T-cell (primary cell): ENCODE measurements around the gene ADGRG1. TPM values are rescaled to one million over a fixed set of nuclear protein-coding genes. Genes with fewer than 3 reads are reported as not detected.

Experiments
- ATAC-seq, 4 experiments: fragments of 200-7000 bp in 3 of 4; fragments of 150-1000 bp in 1 of 4; cut with Tn5 transposase; replicated peaks in 1 of 4; 1 replicate in 3 of 4; 2 replicates in 1 of 4; pipeline ENCODE4 v1.10.0; 2021; ENCODE audit warnings: moderate library complexity in 3 of 4, mild to moderate bottlenecking in 2 of 4, moderate number of reproducible peaks in 1 of 4
- CTCF ChIA-PET, 2 donors: fragments of 300-600 bp; sonication (Branson Sonifier 250); formaldehyde crosslinking; loops; one replicate each; lab custom pipeline; 2022; ENCODE audit warnings: antibody characterized with exemption in 2 of 2; lab: Charles Lee
- POLR2A ChIA-PET, 2 donors: fragments of 300-600 bp; sonication (Branson Sonifier 250); formaldehyde crosslinking; loops; one replicate each; lab custom pipeline; 2022; ENCODE audit warnings: antibody characterized with exemption in 2 of 2; lab: Charles Lee
- DNase-seq, 35 experiments: peaks; one replicate each; pipeline versions ENCODE4 v3.0.0 to v3.0.0-alpha.2; 2013 to 2023
- H3K27ac ChIP-seq: one replicate; pipeline ENCODE4 v1.5.1; 2013; ENCODE audit warnings: low read length
- H3K27me3 ChIP-seq, 2 experiments: replicated peaks in 1 of 2; 1 replicate in 1 of 2; 2 replicates in 1 of 2; pipeline versions ENCODE4 v1.6.1 to v1.7.0; 2013; ENCODE audit warnings: low read length in 1 of 2, mixed read lengths in 1 of 2; ENCODE audit not compliant: control insufficient read depth in 2 of 2, insufficient read depth in 2 of 2; ENCODE audit errors: extremely low read depth in 1 of 2
- H3K36me3 ChIP-seq, 2 donors: 1 replicate in 1 of 2; 2 replicates in 1 of 2; pipeline versions ENCODE4 v1.6.1 to v1.7.0; 2013; ENCODE audit warnings: low read length in 1 of 2; ENCODE audit not compliant: control insufficient read depth in 2 of 2, insufficient read depth in 1 of 2; ENCODE audit errors: extremely low read depth in 1 of 2
- H3K4me1 ChIP-seq, 2 experiments: 1 replicate in 1 of 2; 2 replicates in 1 of 2; pipeline versions ENCODE4 v1.6.1 to v1.7.0; 2013; ENCODE audit warnings: low read length in 2 of 2, mixed read lengths in 1 of 2; ENCODE audit not compliant: insufficient read depth in 2 of 2, control insufficient read depth in 1 of 2; ENCODE audit errors: extremely low read depth in 1 of 2
- H3K4me3 ChIP-seq, 2 donors: 1 replicate in 1 of 2; 2 replicates in 1 of 2; pipeline versions ENCODE4 v1.5.1 to v1.7.0; 2013; ENCODE audit warnings: mild to moderate bottlenecking in 2 of 2, low read length in 1 of 2, moderate library complexity in 1 of 2; ENCODE audit not compliant: control insufficient read depth in 1 of 2; ENCODE audit errors: extremely low read depth in 1 of 2
- H3K9me3 ChIP-seq: 2 replicates; pipeline ENCODE4 v1.7.0; 2013
- H3K27ac Mint-ChIP-seq, 2 donors: one replicate each; pipeline ENCODE4 v1.8.0; 2020 to 2021; ENCODE audit warnings: mild to moderate bottlenecking in 2 of 2, mixed read lengths in 2 of 2
- H3K27me3 Mint-ChIP-seq, 2 donors: one replicate each; pipeline ENCODE4 v1.8.0; 2021 to 2022; ENCODE audit warnings: mixed read lengths in 2 of 2
- H3K36me3 Mint-ChIP-seq: one replicate; pipeline ENCODE4 v1.8.0; 2021; ENCODE audit warnings: mixed read lengths
- H3K4me1 Mint-ChIP-seq, 3 donors: one replicate each; pipeline ENCODE4 v1.8.0; 2020 to 2022; ENCODE audit warnings: mixed read lengths in 3 of 3, mild to moderate bottlenecking in 1 of 3
- H3K4me3 Mint-ChIP-seq, 3 donors: one replicate each; pipeline ENCODE4 v1.8.0; 2020 to 2022; ENCODE audit warnings: mild to moderate bottlenecking in 3 of 3, mixed read lengths in 3 of 3, moderate library complexity in 3 of 3
- H3K9me3 Mint-ChIP-seq, 3 donors: one replicate each; pipeline ENCODE4 v1.8.0; 2020 to 2022; ENCODE audit warnings: mixed read lengths in 3 of 3
- WGBS: methylation state at CpG from one replicate; pipeline ENCODE4 v1.1.5; 2013; ENCODE audit warnings: missing lambda C conversion rate; ENCODE audit not compliant: insufficient coverage; 5-methylcytosine and 5-hydroxymethylcytosine counted together
- total RNA-seq, 35 experiments: library from RNA in 6 of 35; stranded (reverse) in 6 of 35; fragments of 120-200 nt in 1 of 35; gene quantifications; one replicate each; pipeline versions ENCODE4 v1.2.1 to v1.2.4 and lab custom pipeline; 2013 to 2026

ADGRG1 gene
- total RNA-seq, 5 donors from 2014 or later (not counting 1 experiment from before 2014, with no cell fraction given): 7.8 to 91.7 (median 11.7) TPM

DNA sequence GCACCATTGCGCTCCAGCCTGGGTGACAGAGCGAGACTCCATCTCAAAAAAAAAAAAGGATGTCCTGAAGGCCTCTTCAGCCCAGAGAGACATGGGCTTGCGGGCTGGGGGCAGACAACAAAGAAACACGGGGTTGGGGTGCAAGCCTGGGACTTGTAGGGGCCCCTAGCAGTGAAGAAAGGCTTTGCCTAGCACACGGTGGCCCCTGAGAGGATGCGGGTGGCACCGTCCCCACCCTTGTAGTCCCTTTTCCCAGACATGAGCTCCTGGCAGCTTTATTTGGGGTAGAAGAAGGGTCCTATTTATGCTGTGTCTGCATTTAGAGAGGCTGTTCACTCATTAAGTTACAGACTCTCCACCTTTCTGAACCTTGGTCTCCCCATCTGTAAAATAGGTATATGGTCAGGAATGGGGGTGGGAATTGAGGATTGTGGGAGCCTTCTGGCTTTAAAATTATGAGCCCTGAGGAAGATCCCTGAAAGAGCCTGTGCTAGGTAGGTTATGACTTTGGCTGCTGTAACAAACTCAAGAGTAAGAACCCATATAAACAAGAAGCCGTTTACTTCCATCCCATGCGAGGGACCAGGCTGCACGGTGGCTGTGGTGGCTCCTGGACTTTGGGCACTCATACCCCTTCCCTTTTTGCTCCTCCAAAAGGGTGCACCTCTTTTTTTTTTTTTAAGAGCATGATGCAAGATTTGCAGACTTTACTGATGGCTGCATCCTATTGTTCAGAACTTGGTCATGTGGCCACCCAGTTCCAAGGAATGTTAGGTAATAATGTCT, 20.6 kb upstream of the ADGRG1 start:
- Histone ChIP-seq H3K27ac (no peak overlapping the region), H3K9me3 (no peaks in the 10 kb centered on the region), H3K36me3 (no peaks in the 10 kb centered on the region), H3K4me3 (no peak overlapping the region), H3K27me3 (peaks cover 0 to 4% of the 10 kb centered on the region in 2 experiments), H3K4me1 (peaks cover 8 to 48% of the 10 kb centered on the region in 2 experiments)
- Mint-ChIP-seq H3K4me3 (no peak overlapping the region), H3K36me3 (no peaks in the 10 kb centered on the region), H3K9me3 (no peaks in the 10 kb centered on the region), H3K27me3 (no peaks in the 10 kb centered on the region), H3K27ac (no peak overlapping the region), H3K4me1 (peaks cover 26 to 45% (median 36%) of the 10 kb centered on the region in 3 donors)
- ATAC-seq: no peak
- ChIA-PET POLR2A (no interaction called here), CTCF (interaction anchor here in 1 of 2 donors (0.6 kb wide), 1 partner anchor 13 kb away, joined by 5 read pairs; no protein-coding TSS in a partner anchor)
- WGBS: 96% methylated on average over 6 of the region's 10 CpGs
- no peak for DNase-seq

DNA sequence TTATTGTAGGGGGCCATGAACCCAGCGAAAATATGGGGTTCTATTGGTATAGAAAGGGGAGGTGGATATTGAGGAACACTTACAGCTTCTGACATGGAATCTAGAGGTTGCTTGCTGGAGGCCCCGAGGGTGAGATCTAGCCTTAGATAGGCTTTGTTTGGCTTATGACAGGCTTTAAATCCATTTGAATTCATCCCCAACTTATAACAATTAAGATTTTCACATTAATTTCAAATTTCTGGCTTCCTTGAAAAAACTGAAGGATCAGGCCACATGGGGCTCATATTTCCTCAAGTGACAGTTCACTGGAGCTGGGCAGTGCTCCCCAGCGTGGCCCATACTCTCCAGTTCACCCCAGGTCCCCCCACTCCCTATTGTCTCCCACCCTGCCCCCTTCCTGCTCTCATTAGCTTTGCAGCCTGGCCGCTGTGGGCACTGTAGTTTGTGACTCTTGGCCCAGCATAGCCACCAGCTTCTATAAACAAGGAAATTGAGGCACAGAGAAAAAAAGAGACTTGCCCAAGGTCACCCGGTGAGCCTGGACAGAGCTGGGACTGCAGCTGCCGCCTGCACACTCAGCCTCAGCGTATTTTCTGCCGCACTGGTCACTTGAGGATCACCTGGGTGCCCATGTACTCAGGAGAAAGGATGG, 19.8 kb upstream of the ADGRG1 start:
- H3K4me3 ChIP-seq: no peak overlapping the region
- peak overlapping the region; percentile 24 for H3K27ac ChIP-seq
- no peaks in the 10 kb centered on the region for H3K36me3 ChIP-seq
- H3K4me3 Mint-ChIP-seq: no peak overlapping the region
- no peaks in the 10 kb centered on the region for H3K9me3 ChIP-seq
- WGBS: 97% methylated on average over 6 of the region's 8 CpGs
- H3K27ac Mint-ChIP-seq: no peak overlapping the region
- ChIA-PET CTCF (interaction anchor here (0.6 to 2.0 kb wide), 6 partner anchors 8 to 204 kb away, joined by 3 to 13 read pairs (median 4); no protein-coding TSS in a partner anchor), POLR2A (interaction anchor here in 1 of 2 donors (0.6 to 0.7 kb wide), 2 partner anchors 13 to 318 kb away, joined by 5 read pairs; no protein-coding TSS in a partner anchor)
- H3K27me3 Mint-ChIP-seq: no peaks in the 10 kb centered on the region
- peaks cover 19 to 38% (median 29%) of the 10 kb centered on the region in 3 donors for H3K4me1 Mint-ChIP-seq
- ATAC-seq: no peak
- H3K9me3 Mint-ChIP-seq: no peaks in the 10 kb centered on the region
- H3K4me1 ChIP-seq: peaks cover 8 to 41% of the 10 kb centered on the region in 2 experiments
- DNase-seq: peak in 1 of 35 experiments; percentile 17
- H3K36me3 Mint-ChIP-seq: no peaks in the 10 kb centered on the region
- H3K27me3 ChIP-seq: peaks cover 0 to 4% of the 10 kb centered on the region in 2 experiments

DNA sequence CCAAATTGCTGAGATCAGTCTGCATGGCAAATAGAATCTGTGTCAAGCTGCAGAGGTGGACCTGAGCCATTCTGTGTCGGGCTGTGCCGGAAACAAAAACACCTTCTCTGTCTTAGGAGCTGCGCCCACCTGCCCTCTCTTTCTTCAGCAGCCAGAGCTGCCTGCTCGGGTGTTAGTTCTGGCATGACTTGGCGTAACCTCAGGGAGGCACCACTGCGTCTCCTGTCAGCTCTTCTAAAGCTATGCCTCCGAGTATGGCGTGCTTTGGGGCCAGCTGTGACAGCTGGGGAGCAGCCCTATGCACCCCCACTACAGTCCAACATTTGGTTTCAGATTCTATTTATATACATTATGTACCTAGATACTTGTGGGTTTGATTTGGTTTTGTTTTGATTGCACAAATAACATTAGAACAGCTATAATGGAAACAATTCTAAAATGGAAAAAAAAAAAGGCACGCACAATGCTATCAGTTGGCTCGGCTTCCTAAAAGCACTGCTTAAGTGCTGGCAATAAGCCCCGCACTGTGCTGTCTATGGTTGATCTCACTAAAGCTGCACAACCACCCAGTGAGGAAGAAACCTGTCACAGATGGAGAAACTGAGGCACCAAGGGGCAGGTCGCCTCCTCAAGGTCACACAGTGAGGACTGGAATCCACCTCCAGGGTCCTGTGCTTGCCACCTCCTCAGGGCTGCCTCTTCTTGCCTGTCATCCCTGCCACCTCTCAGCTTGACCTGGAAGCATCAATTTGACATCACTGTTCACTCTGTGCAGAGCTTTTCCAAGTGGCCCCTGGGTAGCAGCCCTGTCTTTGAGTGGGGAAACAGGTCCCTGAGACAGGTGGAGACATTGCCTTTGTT, 18.7 kb upstream of the ADGRG1 start:
- ChIA-PET POLR2A (interaction anchor here (0.5 to 0.8 kb wide), 5 partner anchors 8 to 660 kb away, joined by 3 to 6 read pairs (median 4); no protein-coding TSS in a partner anchor), CTCF (interaction anchor here (0.6 to 2.0 kb wide), 12 partner anchors 8 to 456 kb away, joined by 3 to 13 read pairs (median 4); no protein-coding TSS in a partner anchor)
- Mint-ChIP-seq H3K4me3 (peak overlapping the region; percentile 56 to 67 (median 63)), H3K27me3 (no peaks in the 10 kb centered on the region), H3K36me3 (no peaks in the 10 kb centered on the region), H3K27ac (peak overlapping the region; percentile 83 to 87), H3K4me1 (peaks cover 18 to 41% (median 33%) of the 10 kb centered on the region in 3 donors), H3K9me3 (no peaks in the 10 kb centered on the region)
- Histone ChIP-seq H3K4me1 (peaks cover 8 to 47% of the 10 kb centered on the region in 2 experiments), H3K4me3 (peak overlapping the region in 1 of 2 donors; percentile 21), H3K27ac (peak overlapping the region; percentile 81), H3K36me3 (no peaks in the 10 kb centered on the region), H3K27me3 (peaks cover 0 to 4% of the 10 kb centered on the region in 2 experiments), H3K9me3 (no peaks in the 10 kb centered on the region)
- WGBS: 9% methylated on average over 9 of the region's 12 CpGs
- peak in 33 of 35 experiments; percentile 22 to 76 (median 53) for DNase-seq
- ATAC-seq: peak; percentile 85 to 97 (median 86)

DNA sequence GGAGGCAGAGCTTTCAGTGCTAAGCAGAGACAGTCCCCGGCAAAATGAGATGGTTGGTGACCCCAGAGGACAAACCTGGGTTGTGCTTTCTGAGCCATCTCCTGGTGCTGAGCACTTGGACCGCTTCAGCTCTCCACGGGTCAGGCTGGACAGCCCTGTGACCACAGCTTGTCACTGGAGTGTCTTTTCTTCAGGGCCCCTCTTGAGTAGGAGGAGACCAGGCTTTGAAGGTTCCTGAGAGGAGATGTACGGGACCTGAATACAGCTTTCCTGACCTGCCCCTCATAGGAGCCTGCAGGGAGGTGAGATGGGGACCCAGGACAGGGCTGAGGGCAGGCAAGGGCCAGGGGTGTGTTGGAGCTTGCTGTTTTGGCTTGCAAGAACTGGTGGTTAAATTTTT, 17.8 kb upstream of the ADGRG1 start:
- H3K27ac ChIP-seq: peak overlapping the region; percentile 81
- peaks cover 0 to 4% of the 10 kb centered on the region in 2 experiments for H3K27me3 ChIP-seq
- ChIA-PET CTCF (interaction anchor here (0.6 to 2.0 kb wide), 6 partner anchors 9 to 1150 kb away, joined by 3 to 13 read pairs (median 4); no protein-coding TSS in a partner anchor), POLR2A (interaction anchor here in 1 of 2 donors (0.7 kb wide), 1 partner anchor 894 kb away, joined by 3 read pairs; no protein-coding TSS in a partner anchor)
- no peaks in the 10 kb centered on the region for H3K9me3 ChIP-seq
- 85% methylated on average over 4 of the region's 4 CpGs for WGBS
- H3K27ac Mint-ChIP-seq: peak overlapping the region; percentile 83 to 87
- H3K9me3 Mint-ChIP-seq: no peaks in the 10 kb centered on the region
- peaks cover 8 to 50% of the 10 kb centered on the region in 2 experiments for H3K4me1 ChIP-seq
- peaks cover 18 to 39% (median 29%) of the 10 kb centered on the region in 3 donors for H3K4me1 Mint-ChIP-seq
- H3K4me3 Mint-ChIP-seq: no peak overlapping the region
- H3K36me3 ChIP-seq: no peaks in the 10 kb centered on the region
- ATAC-seq: no peak
- H3K4me3 ChIP-seq: no peak overlapping the region
- peak in 1 of 35 experiments; percentile 14 for DNase-seq
- no peaks in the 10 kb centered on the region for H3K27me3 Mint-ChIP-seq
- H3K36me3 Mint-ChIP-seq: no peaks in the 10 kb centered on the region

DNA sequence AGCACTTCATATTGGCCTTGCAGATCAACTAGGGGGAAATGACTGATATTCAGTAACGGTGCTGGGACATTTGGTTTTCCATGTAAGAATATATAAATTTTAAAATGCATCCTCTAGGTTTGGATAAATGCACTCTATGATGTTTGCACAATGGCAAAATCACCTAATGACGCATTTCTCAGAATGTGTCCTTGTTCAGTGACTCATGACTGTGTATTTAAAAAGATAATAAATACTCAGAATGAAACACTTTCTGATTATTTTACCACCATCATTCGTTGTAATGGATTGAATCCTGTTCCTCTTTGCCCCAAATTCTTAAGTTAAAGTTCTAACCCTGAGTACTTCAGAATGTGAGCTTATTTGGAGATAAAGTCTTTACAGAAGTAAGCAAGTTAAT, 17.2 kb upstream of the ADGRG1 start:
- CTCF ChIA-PET: interaction anchor here in 1 of 2 donors (1.0 to 1.3 kb wide), 2 partner anchors 9 to 36 kb away, joined by 3 to 4 read pairs; no protein-coding TSS in a partner anchor
- H3K27ac ChIP-seq: peak overlapping the region; percentile 81
- peaks cover 8 to 50% of the 10 kb centered on the region in 2 experiments for H3K4me1 ChIP-seq
- Mint-ChIP-seq H3K4me3 (no peak overlapping the region), H3K4me1 (peaks cover 18 to 39% (median 29%) of the 10 kb centered on the region in 3 donors), H3K36me3 (no peaks in the 10 kb centered on the region), H3K27me3 (no peaks in the 10 kb centered on the region), H3K9me3 (no peaks in the 10 kb centered on the region), H3K27ac (peak overlapping the region; percentile 3 to 60)
- H3K36me3 ChIP-seq: no peaks in the 10 kb centered on the region
- peaks cover 0 to 4% of the 10 kb centered on the region in 2 experiments for H3K27me3 ChIP-seq
- ATAC-seq: no peak
- no CpG with 5 or more reads among the region's 3 CpGs for WGBS
- POLR2A ChIA-PET: interaction anchor here in 1 of 2 donors (0.7 kb wide), 1 partner anchor 894 kb away, joined by 3 read pairs; no protein-coding TSS in a partner anchor
- no peak overlapping the region for H3K4me3 ChIP-seq
- no peak for DNase-seq
- H3K9me3 ChIP-seq: no peaks in the 10 kb centered on the region
